Fibroblast of lung (primary cell): ENCODE measurements around the gene INTS11. TPM values are rescaled to one million over a fixed set of nuclear protein-coding genes. Genes with fewer than 3 reads are reported as not detected.

Experiments
- DNase-seq, 2 donors: peaks; one replicate each; pipeline versions ENCODE4 v3.0.0 to v3.0.0-alpha.2; 2010; ENCODE audit warnings: low read depth in 2 of 2
- H2AFZ ChIP-seq: 2 replicates; pipeline ENCODE4 v1.5.1; 2012; ENCODE audit warnings: low read length, control low read depth, inconsistent platforms
- H3K27ac ChIP-seq: 2 replicates; pipeline ENCODE4 v1.5.1; 2011; ENCODE audit warnings: low read length, control low read depth; ENCODE audit not compliant: insufficient read depth
- H3K27me3 ChIP-seq: 2 replicates; pipeline ENCODE4 v1.5.1; 2011; ENCODE audit warnings: mild to moderate bottlenecking, low read length; ENCODE audit not compliant: control insufficient read depth, insufficient read depth
- H3K36me3 ChIP-seq: 2 replicates; pipeline ENCODE4 v1.5.1; 2011; ENCODE audit warnings: low read length; ENCODE audit not compliant: control insufficient read depth, insufficient read depth
- H3K4me1 ChIP-seq: 2 replicates; pipeline ENCODE4 v1.5.1; 2011; ENCODE audit warnings: low read length; ENCODE audit not compliant: control insufficient read depth, insufficient read depth; ENCODE audit errors: extremely low read depth
- H3K4me2 ChIP-seq: 2 replicates; pipeline ENCODE4 v1.5.1; 2011; ENCODE audit warnings: low read length, control low read depth; ENCODE audit not compliant: insufficient read depth; ENCODE audit errors: extremely low read depth
- H3K4me3 ChIP-seq, 4 experiments: fragments of 200-600 bp in 1 of 4; sonication (generic) in 1 of 4; replicated peaks in 1 of 4; 2 replicates each; pipeline ENCODE4 v1.5.1; 2011 to 2016; ENCODE audit warnings: low read length in 4 of 4, low read depth in 3 of 4, mild to moderate bottlenecking in 3 of 4, control low read depth in 2 of 4, inconsistent platforms in 1 of 4, mixed read lengths in 1 of 4; ENCODE audit not compliant: insufficient read depth in 1 of 4; ENCODE audit errors: control extremely low read depth in 1 of 4
- H3K79me2 ChIP-seq: 2 replicates; pipeline ENCODE4 v1.5.1; 2012; ENCODE audit warnings: mild to moderate bottlenecking, low read length, inconsistent platforms; ENCODE audit not compliant: control insufficient read depth, insufficient read depth
- H3K9ac ChIP-seq: 2 replicates; pipeline ENCODE4 v1.5.1; 2011; ENCODE audit warnings: mild to moderate bottlenecking, low read length, control low read depth; ENCODE audit not compliant: insufficient read depth
- H3K9me3 ChIP-seq: 2 replicates; pipeline ENCODE4 v1.5.1; 2012; ENCODE audit warnings: low read depth, low read length; ENCODE audit not compliant: control insufficient read depth, insufficient read depth
- H4K20me1 ChIP-seq: 2 replicates; pipeline ENCODE4 v1.5.1; 2011; ENCODE audit warnings: low read length; ENCODE audit not compliant: control insufficient read depth, insufficient read depth; ENCODE audit errors: extremely low read depth
- EZH2 ChIP-seq: IDR thresholded peaks from 2 replicates; pipeline ENCODE4 v1.5.1; 2012; ENCODE audit warnings: low read length, control low read depth, mild to moderate bottlenecking; ENCODE audit errors: missing control alignments
- polyA plus RNA-seq, 2 donors: library from polyadenylated mRNA; depleted of rRNA in 1 of 2; stranded (reverse) in 1 of 2; unstranded in 1 of 2; fragments of >200 nt; gene quantifications; 2 replicates each; pipeline ENCODE4 v1.2.1, GENCODE V29; 2011 to 2012; ENCODE audit warnings: missing spikeins in 1 of 2
- total RNA-seq: library from RNA; depleted of rRNA; stranded (reverse); fragments of >200 nt; gene quantifications from 2 replicates; pipeline ENCODE4 v1.2.1, GENCODE V29; 2014
- TF ChIP-seq, protein P1 (sequence below), 2 donors: IDR thresholded peaks in 1 of 2; conservative IDR thresholded peaks in 1 of 2; 1 replicate in 1 of 2; 2 replicates in 1 of 2; pipeline ENCODE4 v1.5.1; 2011 to 2012; ENCODE audit warnings: low read length in 2 of 2, control low read depth in 1 of 2, inconsistent platforms in 1 of 2, low read depth in 1 of 2, mild to moderate bottlenecking in 1 of 2

INTS11 gene
- total and polyA plus RNA-seq, 2 donors (not counting 1 experiment from before 2014, with no cell fraction given) = 44.1 to 69.2 TPM

DNA sequence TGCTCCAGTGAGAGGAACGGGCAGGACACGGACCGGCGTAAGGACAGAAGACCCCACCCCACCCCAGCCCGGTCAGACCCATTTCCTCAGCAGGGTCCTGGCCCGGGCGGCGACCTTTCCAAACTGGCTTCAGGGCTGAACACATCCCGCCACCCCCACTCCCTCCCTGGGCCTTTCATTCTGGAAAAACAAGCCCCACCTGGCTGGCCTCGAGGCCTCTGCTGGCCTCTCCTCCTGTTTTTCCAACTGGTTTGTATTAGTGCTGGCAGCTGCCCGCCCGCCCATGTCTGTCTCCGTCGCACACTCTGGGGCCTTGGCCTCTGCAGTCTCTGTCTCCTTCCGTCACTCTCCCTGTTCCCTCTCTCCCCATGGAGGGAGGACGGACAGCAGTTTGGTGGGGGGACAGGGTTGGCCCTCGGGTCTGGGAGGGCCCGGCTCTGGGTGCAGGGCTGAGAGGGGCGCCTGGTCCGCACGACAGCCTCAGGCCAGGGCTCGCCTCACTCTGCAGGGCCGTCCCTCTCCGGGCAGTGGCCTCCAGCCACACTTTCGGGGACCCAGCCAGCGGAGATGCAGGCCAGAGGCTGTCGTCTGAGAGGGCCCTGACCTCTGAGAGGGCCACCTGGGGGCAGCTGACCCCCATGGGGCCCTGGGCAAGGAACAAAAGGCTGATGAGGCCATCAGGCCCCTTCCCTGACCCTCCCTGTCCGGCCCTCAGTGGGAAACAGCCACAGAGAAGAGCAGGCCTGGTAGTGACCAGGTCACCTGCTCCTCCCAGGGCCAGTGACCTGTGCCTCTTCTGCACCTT, 35.4 kb upstream of the INTS11 start:
- Histone ChIP-seq H4K20me1 (no peaks in the 10 kb centered on the region), H3K4me1 (peaks cover 32% of the 10 kb centered on the region), H3K4me3 (peak overlapping the region in 1 of 4 experiments; percentile 98), H3K36me3 (peaks cover under 1% of the 10 kb centered on the region), H3K9me3 (no peaks in the 10 kb centered on the region), H2AFZ (no peak overlapping the region), H3K79me2 (peaks cover 33% of the 10 kb centered on the region), H3K4me2 (peak overlapping the region; percentile 87), H3K27ac (peak overlapping the region; percentile 96), H3K9ac (peak overlapping the region; percentile 65), H3K27me3 (no peaks in the 10 kb centered on the region)
- no peak for TF ChIP-seq EZH2
- TF ChIP-seq, protein P1, sequence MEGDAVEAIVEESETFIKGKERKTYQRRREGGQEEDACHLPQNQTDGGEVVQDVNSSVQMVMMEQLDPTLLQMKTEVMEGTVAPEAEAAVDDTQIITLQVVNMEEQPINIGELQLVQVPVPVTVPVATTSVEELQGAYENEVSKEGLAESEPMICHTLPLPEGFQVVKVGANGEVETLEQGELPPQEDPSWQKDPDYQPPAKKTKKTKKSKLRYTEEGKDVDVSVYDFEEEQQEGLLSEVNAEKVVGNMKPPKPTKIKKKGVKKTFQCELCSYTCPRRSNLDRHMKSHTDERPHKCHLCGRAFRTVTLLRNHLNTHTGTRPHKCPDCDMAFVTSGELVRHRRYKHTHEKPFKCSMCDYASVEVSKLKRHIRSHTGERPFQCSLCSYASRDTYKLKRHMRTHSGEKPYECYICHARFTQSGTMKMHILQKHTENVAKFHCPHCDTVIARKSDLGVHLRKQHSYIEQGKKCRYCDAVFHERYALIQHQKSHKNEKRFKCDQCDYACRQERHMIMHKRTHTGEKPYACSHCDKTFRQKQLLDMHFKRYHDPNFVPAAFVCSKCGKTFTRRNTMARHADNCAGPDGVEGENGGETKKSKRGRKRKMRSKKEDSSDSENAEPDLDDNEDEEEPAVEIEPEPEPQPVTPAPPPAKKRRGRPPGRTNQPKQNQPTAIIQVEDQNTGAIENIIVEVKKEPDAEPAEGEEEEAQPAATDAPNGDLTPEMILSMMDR (conservative IDR thresholded peaks at IDR 0.05 in 1 of 2, IDR thresholded peaks at IDR 0.05 in 1 of 2; ENCODE audit: low read depth in 1 of 2, low read length in 2 of 2) = no peak
- DNase-seq = peak; percentile 64 to 86

DNA sequence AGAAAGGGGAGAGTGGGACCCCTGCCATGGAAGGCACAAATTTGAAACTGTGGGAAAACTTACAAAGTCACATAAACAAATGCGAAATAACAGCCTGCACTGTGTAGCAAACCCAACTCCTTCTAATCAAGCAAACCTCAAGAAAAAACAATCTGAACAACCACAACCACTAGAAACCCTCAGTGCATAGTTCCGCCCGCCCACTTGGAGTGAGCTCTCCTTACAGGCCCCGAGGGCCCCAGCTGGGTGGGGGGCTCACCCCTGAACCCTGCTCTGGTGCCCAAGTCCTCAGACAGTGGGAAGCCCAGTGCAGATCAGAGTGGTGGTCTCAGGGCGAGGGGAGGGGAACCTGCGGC, 34.8 kb upstream of the INTS11 start:
- DNase-seq = peak; percentile 87 to 90
- H3K4me2 ChIP-seq = peak overlapping the region; percentile 87
- TF ChIP-seq, protein P1 (conservative IDR thresholded peaks at IDR 0.05 in 1 of 2, IDR thresholded peaks at IDR 0.05 in 1 of 2; ENCODE audit: low read depth in 1 of 2, low read length in 2 of 2) = no peak
- no peak for TF ChIP-seq EZH2
- peaks cover 6% of the 10 kb centered on the region for H3K36me3 ChIP-seq
- H3K4me3 ChIP-seq = peak overlapping the region in 2 of 4 experiments; percentile 97 to 98
- H3K79me2 ChIP-seq = peaks cover 39% of the 10 kb centered on the region
- H3K9ac ChIP-seq = peak overlapping the region; percentile 92
- H3K4me1 ChIP-seq = peaks cover 32% of the 10 kb centered on the region
- H3K27me3 ChIP-seq = no peaks in the 10 kb centered on the region
- no peaks in the 10 kb centered on the region for H4K20me1 ChIP-seq
- H3K9me3 ChIP-seq = no peaks in the 10 kb centered on the region
- no peak overlapping the region for H2AFZ ChIP-seq
- H3K27ac ChIP-seq = peak overlapping the region; percentile 96

DNA sequence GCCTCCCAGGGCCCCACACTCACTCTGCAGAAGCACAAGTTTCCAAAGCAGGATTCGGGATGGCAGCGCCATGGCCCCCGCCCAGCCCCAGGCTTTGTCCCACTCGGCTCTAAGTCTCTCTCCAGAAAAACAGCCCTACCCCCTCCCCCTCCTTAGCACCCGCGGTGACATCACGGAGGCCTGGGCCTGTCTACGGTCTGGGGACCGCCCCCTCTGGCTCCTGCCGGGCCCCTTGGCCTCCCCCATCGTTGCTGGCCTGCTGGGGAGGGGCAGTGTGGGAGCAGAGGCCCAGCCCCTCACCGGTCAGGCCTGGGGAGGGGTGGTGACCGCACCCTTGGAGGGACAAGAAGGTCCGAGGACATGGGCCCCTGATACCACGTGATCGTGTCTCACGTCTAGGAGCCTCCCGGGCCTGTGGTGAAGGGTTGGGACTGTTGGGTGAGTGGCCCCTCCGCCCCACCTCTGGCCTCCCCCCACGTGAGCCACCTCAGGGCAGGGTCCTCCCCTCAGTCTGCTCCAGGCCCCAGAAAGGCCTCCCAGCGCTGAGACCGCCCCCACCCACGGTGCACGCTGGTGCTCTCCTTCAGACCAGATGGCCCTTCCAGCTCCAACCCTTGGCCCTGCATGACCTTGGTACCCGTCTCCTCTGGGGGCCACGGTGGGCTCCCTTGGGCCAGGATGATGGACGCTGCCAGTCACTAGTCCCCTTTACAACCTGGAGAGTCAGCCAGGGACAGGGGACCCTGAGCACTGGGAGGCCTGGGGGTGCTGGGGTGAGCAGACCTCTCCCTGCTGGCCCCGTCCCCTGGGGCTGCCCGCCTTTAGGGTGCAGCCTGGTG, 34.2 kb upstream of the INTS11 start, which contains the start of gene MXRA8:
TSS of gene MXRA8 (minus strand) at position 123 of the 839 bp plus-strand sequence. CDS start at position 72, 51 bp downstream.
- Histone ChIP-seq H3K4me3 (peak within 1 kb of the TSS; percentile 91 to 98 (median 97)), H4K20me1 (no peaks in the 10 kb centered on the region), H3K27me3 (no peaks in the 10 kb centered on the region), H3K79me2 (peaks cover 45% of the 10 kb centered on the region), H3K4me1 (peaks cover 35% of the 10 kb centered on the region), H3K9ac (peak within 1 kb of the TSS; percentile 92), H3K27ac (peak within 1 kb of the TSS; percentile 96), H3K9me3 (no peaks in the 10 kb centered on the region), H3K4me2 (peak within 1 kb of the TSS; percentile 87), H2AFZ (no peak within 1 kb of the TSS), H3K36me3 (peaks cover 13% of the 10 kb centered on the region)
- peak; percentile 88 to 96 for DNase-seq
- TF ChIP-seq, protein P1 (conservative IDR thresholded peaks at IDR 0.05 in 1 of 2, IDR thresholded peaks at IDR 0.05 in 1 of 2; ENCODE audit: low read depth in 1 of 2, low read length in 2 of 2) = no peak
- no peak for TF ChIP-seq EZH2
